ENCODE data around the gene CACNA2D1. TPM values are rescaled to one million over a fixed set of nuclear protein-coding genes. Genes with fewer than 3 reads are reported as not detected.
"Not testable (repeated sequence)": the region's sequence is repeated elsewhere in the genome, so short reads cannot be mapped to it uniquely, and the experiment has no call there.

CACNA2D1 gene
- total RNA-seq, 2 donors from 2014 or later = 0.46 TPM; not detected in 1

- no peak overlapping the region for H3K27ac Mint-ChIP-seq
- no peak overlapping the region for H3K4me3 Mint-ChIP-seq
- no peak for DNase-seq
- ATAC-seq (replicated peaks in 1 of 2) = no peak
- no peaks in the 10 kb centered on the region for H3K4me1 Mint-ChIP-seq (ENCODE audit: low read depth)
- H3K36me3 Mint-ChIP-seq (ENCODE audit: insufficient read depth in 2 of 2) = no peaks in the 10 kb centered on the region
- peaks cover 0 to 5% of the 10 kb centered on the region in 2 donors for H3K9me3 Mint-ChIP-seq
- H3K27me3 Mint-ChIP-seq (ENCODE audit: low read depth) = no peaks in the 10 kb centered on the region
Measured at GRCh38 chr7:82021036-82021435, 422.5 kb downstream of the CACNA2D1 start.

- H3K9me3 Mint-ChIP-seq = no peaks in the 10 kb centered on the region
- DNase-seq (no peak), ATAC-seq (replicated peaks in 1 of 2) (no peak)
- no peaks in the 10 kb centered on the region for H3K4me1 Mint-ChIP-seq (ENCODE audit: low read depth)
- no peak overlapping the region for H3K27ac Mint-ChIP-seq
- H3K4me3 Mint-ChIP-seq = no peak overlapping the region
- no peaks in the 10 kb centered on the region for H3K36me3 Mint-ChIP-seq (ENCODE audit: insufficient read depth in 2 of 2)
- H3K27me3 Mint-ChIP-seq (ENCODE audit: low read depth) = no peaks in the 10 kb centered on the region
Measured at GRCh38 chr7:82019551-82020475, 423.8 kb downstream of the CACNA2D1 start.

- H3K27ac Mint-ChIP-seq = no peak overlapping the region
- DNase-seq (no peak), ATAC-seq (replicated peaks in 1 of 2) (no peak)
- H3K9me3 Mint-ChIP-seq = no peaks in the 10 kb centered on the region
- no peaks in the 10 kb centered on the region for H3K27me3 Mint-ChIP-seq (ENCODE audit: low read depth)
- no peak overlapping the region for H3K4me3 Mint-ChIP-seq
- H3K36me3 Mint-ChIP-seq (ENCODE audit: insufficient read depth in 2 of 2) = no peaks in the 10 kb centered on the region
- H3K4me1 Mint-ChIP-seq (ENCODE audit: low read depth) = no peaks in the 10 kb centered on the region
Measured at GRCh38 chr7:82018226-82018625, 425.4 kb downstream of the CACNA2D1 start.

- no peak for DNase-seq
- H3K27ac Mint-ChIP-seq = no peak overlapping the region
- H3K36me3 Mint-ChIP-seq (ENCODE audit: insufficient read depth in 2 of 2) = no peaks in the 10 kb centered on the region
- no peak for ATAC-seq (replicated peaks in 1 of 2)
- no peaks in the 10 kb centered on the region for H3K9me3 Mint-ChIP-seq
- no peaks in the 10 kb centered on the region for H3K27me3 Mint-ChIP-seq (ENCODE audit: low read depth)
- H3K4me3 Mint-ChIP-seq = no peak overlapping the region
- H3K4me1 Mint-ChIP-seq (ENCODE audit: low read depth) = no peaks in the 10 kb centered on the region
Measured at GRCh38 chr7:82017334-82017943, 426.1 kb downstream of the CACNA2D1 start.

- Mint-ChIP-seq H3K27ac (no peak overlapping the region), H3K4me3 (no peak overlapping the region), H3K4me1 (ENCODE audit: low read depth) (no peaks in the 10 kb centered on the region), H3K36me3 (ENCODE audit: insufficient read depth in 2 of 2) (no peaks in the 10 kb centered on the region), H3K9me3 (no peaks in the 10 kb centered on the region), H3K27me3 (ENCODE audit: low read depth) (no peaks in the 10 kb centered on the region)
- ATAC-seq (replicated peaks in 1 of 2) (no peak), DNase-seq (no peak)
Measured at GRCh38 chr7:82015751-82016150, 427.8 kb downstream of the CACNA2D1 start.

- H3K27ac Mint-ChIP-seq; H3K27me3 Mint-ChIP-seq (ENCODE audit: low read depth): not testable (repeated sequence)
Measured at GRCh38 chr7:82014574-82014973, 429.0 kb downstream of the CACNA2D1 start.

GRCh38 chr7:82012453-82012852 lies 431.1 kb downstream of the CACNA2D1 start:
- ATAC-seq (replicated peaks in 1 of 2) (no peak), DNase-seq (no peak)
- H3K9me3 Mint-ChIP-seq = peaks cover 0 to 2% of the 10 kb centered on the region in 2 donors
- no peaks in the 10 kb centered on the region for H3K4me1 Mint-ChIP-seq (ENCODE audit: low read depth)
- no peaks in the 10 kb centered on the region for H3K36me3 Mint-ChIP-seq (ENCODE audit: insufficient read depth in 2 of 2)
- H3K4me3 Mint-ChIP-seq = no peak overlapping the region
- H3K27me3 Mint-ChIP-seq (ENCODE audit: low read depth) = no peaks in the 10 kb centered on the region
- H3K27ac Mint-ChIP-seq = no peak overlapping the region

More at GRCh38 chr7:82014574-82014973, 429.0 kb downstream of the CACNA2D1 start:
- DNase-seq; H3K4me3 Mint-ChIP-seq; ATAC-seq (replicated peaks in 1 of 2); H3K36me3 Mint-ChIP-seq (ENCODE audit: insufficient read depth in 2 of 2); H3K9me3 Mint-ChIP-seq; H3K4me1 Mint-ChIP-seq (ENCODE audit: low read depth): not testable (repeated sequence)

- no peaks in the 10 kb centered on the region for H3K27me3 Mint-ChIP-seq (ENCODE audit: low read depth)
- DNase-seq (no peak), ATAC-seq (replicated peaks in 1 of 2) (no peak)
- peaks cover 0 to 2% of the 10 kb centered on the region in 2 donors for H3K9me3 Mint-ChIP-seq
- no peaks in the 10 kb centered on the region for H3K4me1 Mint-ChIP-seq (ENCODE audit: low read depth)
- no peak overlapping the region for H3K27ac Mint-ChIP-seq
- no peaks in the 10 kb centered on the region for H3K36me3 Mint-ChIP-seq (ENCODE audit: insufficient read depth in 2 of 2)
- no peak overlapping the region for H3K4me3 Mint-ChIP-seq
Measured at GRCh38 chr7:82010416-82010815, 433.2 kb downstream of the CACNA2D1 start.

GRCh38 chr7:82007315-82007714 lies 436.3 kb downstream of the CACNA2D1 start:
- no peak for ATAC-seq (replicated peaks in 1 of 2)
- Mint-ChIP-seq H3K4me3 (no peak overlapping the region), H3K27me3 (ENCODE audit: low read depth) (no peaks in the 10 kb centered on the region), H3K27ac (no peak overlapping the region), H3K4me1 (ENCODE audit: low read depth) (no peaks in the 10 kb centered on the region), H3K36me3 (ENCODE audit: insufficient read depth in 2 of 2) (no peaks in the 10 kb centered on the region), H3K9me3 (peaks cover 0 to 2% of the 10 kb centered on the region in 2 donors)
- DNase-seq = no peak

- peaks cover 0 to 2% of the 10 kb centered on the region in 2 donors for H3K9me3 Mint-ChIP-seq
- H3K4me3 Mint-ChIP-seq = no peak overlapping the region
- no peak overlapping the region for H3K27ac Mint-ChIP-seq
- DNase-seq = no peak
- H3K36me3 Mint-ChIP-seq (ENCODE audit: insufficient read depth in 2 of 2) = no peaks in the 10 kb centered on the region
- ATAC-seq (replicated peaks in 1 of 2) = no peak
- H3K27me3 Mint-ChIP-seq (ENCODE audit: low read depth) = no peaks in the 10 kb centered on the region
- H3K4me1 Mint-ChIP-seq (ENCODE audit: low read depth) = no peaks in the 10 kb centered on the region
Measured at GRCh38 chr7:82005056-82005455, 438.5 kb downstream of the CACNA2D1 start.

GRCh38 chr7:81993186-81993585 lies 450.4 kb downstream of the CACNA2D1 start:
- no peak overlapping the region for H3K27ac Mint-ChIP-seq
- H3K27me3 Mint-ChIP-seq (ENCODE audit: low read depth) = no peaks in the 10 kb centered on the region
- H3K4me1 Mint-ChIP-seq (ENCODE audit: low read depth) = no peaks in the 10 kb centered on the region
- DNase-seq (no peak), ATAC-seq (replicated peaks in 1 of 2) (no peak)
- no peaks in the 10 kb centered on the region for H3K9me3 Mint-ChIP-seq
- H3K4me3 Mint-ChIP-seq = no peak overlapping the region
- no peaks in the 10 kb centered on the region for H3K36me3 Mint-ChIP-seq (ENCODE audit: insufficient read depth in 2 of 2)

- H3K4me1 Mint-ChIP-seq (ENCODE audit: low read depth) = no peaks in the 10 kb centered on the region
- H3K36me3 Mint-ChIP-seq (ENCODE audit: insufficient read depth in 2 of 2) = no peaks in the 10 kb centered on the region
- no peaks in the 10 kb centered on the region for H3K27me3 Mint-ChIP-seq (ENCODE audit: low read depth)
- DNase-seq (no peak), ATAC-seq (replicated peaks in 1 of 2) (no peak)
- no peak overlapping the region for H3K4me3 Mint-ChIP-seq
- H3K9me3 Mint-ChIP-seq = no peaks in the 10 kb centered on the region
- H3K27ac Mint-ChIP-seq = no peak overlapping the region
Measured at GRCh38 chr7:81990395-81990794, 453.2 kb downstream of the CACNA2D1 start.

- Mint-ChIP-seq H3K9me3 (peaks cover 0 to 1% of the 10 kb centered on the region in 2 donors), H3K27ac (no peak overlapping the region), H3K4me1 (ENCODE audit: low read depth) (no peaks in the 10 kb centered on the region), H3K27me3 (ENCODE audit: low read depth) (no peaks in the 10 kb centered on the region), H3K4me3 (no peak overlapping the region), H3K36me3 (ENCODE audit: insufficient read depth in 2 of 2) (no peaks in the 10 kb centered on the region)
- no peak for ATAC-seq (replicated peaks in 1 of 2)
- no peak for DNase-seq
Measured at GRCh38 chr7:81986723-81987470, 456.7 kb downstream of the CACNA2D1 start.
